Neuronal stem cell (in vitro differentiated cells): ENCODE results near the gene TEAD4.

ENCODE experiments used
- DNase-seq: peaks from one replicate; pipeline ENCODE4 v3.0.0-alpha.2; 2013; ENCODE audit warnings: low spot score
- H2AFZ ChIP-seq: one replicate; pipeline ENCODE4 v1.6.1; 2013; ENCODE audit warnings: mild to moderate bottlenecking, low read length, inconsistent platforms
- H2AK5ac ChIP-seq: 2 replicates; pipeline ENCODE4 v1.6.1; 2013; ENCODE audit warnings: low read depth, mild to moderate bottlenecking, inconsistent platforms, low read length, moderate library complexity, mixed read lengths
- H2BK120ac ChIP-seq: 2 replicates; pipeline ENCODE4 v1.6.1; 2013; ENCODE audit warnings: low read depth, mild to moderate bottlenecking, inconsistent platforms, low read length, moderate library complexity, mixed read lengths
- H2BK12ac ChIP-seq: one replicate; pipeline ENCODE4 v1.6.1; 2013; ENCODE audit warnings: low read length, inconsistent platforms
- H2BK15ac ChIP-seq: 2 replicates; pipeline ENCODE4 v1.6.1; 2013; ENCODE audit warnings: mild to moderate bottlenecking, low read length, inconsistent platforms, mixed read lengths
- H2BK5ac ChIP-seq: one replicate; pipeline ENCODE4 v1.6.1; 2013; ENCODE audit warnings: inconsistent platforms, mild to moderate bottlenecking, low read length, moderate library complexity
- H3K14ac ChIP-seq: one replicate; pipeline ENCODE4 v1.6.1; 2013; ENCODE audit warnings: low read length, inconsistent platforms
- H3K18ac ChIP-seq: 2 replicates; pipeline ENCODE4 v1.6.1; 2013; ENCODE audit warnings: low read length, inconsistent platforms
- H3K23ac ChIP-seq: 2 replicates; pipeline ENCODE4 v1.6.1; 2013; ENCODE audit warnings: low read depth, mild to moderate bottlenecking, mixed read lengths, low read length, inconsistent platforms; ENCODE audit not compliant: poor library complexity
- H3K27ac ChIP-seq: replicated peaks from 3 replicates; pipeline ENCODE4 v1.5.1; 2013; ENCODE audit warnings: low read length, inconsistent platforms
- H3K27me3 ChIP-seq, 3 experiments: 2 replicates each; pipeline ENCODE4 v1.6.1; 2013; ENCODE audit warnings: low read length in 3 of 3, mild to moderate bottlenecking in 2 of 3, inconsistent platforms in 1 of 3, low read depth in 1 of 3, mixed read lengths in 1 of 3, moderate library complexity in 1 of 3; ENCODE audit not compliant: control insufficient read depth in 3 of 3, insufficient read depth in 3 of 3
- H3K36me3 ChIP-seq, 2 donors: replicated peaks in 1 of 2; 2 replicates each; pipeline ENCODE4 v1.6.1; 2013; ENCODE audit warnings: low read length in 2 of 2; ENCODE audit not compliant: control insufficient read depth in 2 of 2, insufficient read depth in 2 of 2
- H3K4ac ChIP-seq: 2 replicates; pipeline ENCODE4 v1.6.1; 2013; ENCODE audit warnings: inconsistent platforms, mild to moderate bottlenecking, low read length, moderate library complexity
- H3K4me1 ChIP-seq, 2 donors: 1 replicate in 1 of 2; 2 replicates in 1 of 2; pipeline ENCODE4 v1.6.1; 2013; ENCODE audit warnings: low read length in 2 of 2, low read depth in 1 of 2; ENCODE audit not compliant: control insufficient read depth in 2 of 2, insufficient read depth in 1 of 2
- H3K4me2 ChIP-seq: one replicate; pipeline ENCODE4 v1.6.1; 2013; ENCODE audit warnings: mild to moderate bottlenecking, low read length, inconsistent platforms; ENCODE audit not compliant: insufficient read depth, poor library complexity, severe bottlenecking
- H3K4me3 ChIP-seq, 2 donors: 2 replicates each; pipeline ENCODE4 v1.5.1; 2013; ENCODE audit warnings: low read length in 2 of 2, mild to moderate bottlenecking in 2 of 2, inconsistent platforms in 1 of 2, moderate library complexity in 1 of 2
- H3K79me1 ChIP-seq: one replicate; pipeline ENCODE4 v1.6.1; 2013; ENCODE audit warnings: low read depth, mild to moderate bottlenecking, inconsistent platforms, low read length, moderate library complexity
- H3K9ac ChIP-seq: one replicate; pipeline ENCODE4 v1.6.1; 2013; ENCODE audit warnings: mild to moderate bottlenecking, low read depth, low read length, inconsistent platforms; ENCODE audit not compliant: poor library complexity
- H3K9me3 ChIP-seq, 2 donors: replicated peaks in 1 of 2; 2 replicates each; pipeline versions ENCODE3 to v1.6.1; 2013; ENCODE audit warnings: low read length in 2 of 2, mild to moderate bottlenecking in 2 of 2, inconsistent platforms in 1 of 2, low read depth in 1 of 2, mixed read lengths in 1 of 2, moderate library complexity in 1 of 2; ENCODE audit not compliant: control insufficient read depth in 2 of 2, insufficient read depth in 1 of 2
- H4K8ac ChIP-seq: one replicate; pipeline ENCODE4 v1.6.1; 2013; ENCODE audit warnings: low read depth, mild to moderate bottlenecking, inconsistent platforms, low read length, moderate library complexity
- H4K91ac ChIP-seq: one replicate; pipeline ENCODE4 v1.6.1; 2013; ENCODE audit warnings: low read length, low read depth, mild to moderate bottlenecking, inconsistent platforms; ENCODE audit not compliant: poor library complexity
- WGBS, 2 donors: extraction: QIAGEN DNeasy Blood & Tissue Kit; methylation state at CpG; one replicate each; pipeline ENCODE4 v1.1.7; 2013; ENCODE audit warnings: missing lambda C conversion rate in 2 of 2, mixed read lengths in 1 of 2; ENCODE audit not compliant: insufficient read length in 2 of 2, insufficient replicate concordance in 1 of 2; ENCODE audit errors: extremely low coverage in 2 of 2; 5-methylcytosine and 5-hydroxymethylcytosine counted together

The TEAD4 gene

DNA sequence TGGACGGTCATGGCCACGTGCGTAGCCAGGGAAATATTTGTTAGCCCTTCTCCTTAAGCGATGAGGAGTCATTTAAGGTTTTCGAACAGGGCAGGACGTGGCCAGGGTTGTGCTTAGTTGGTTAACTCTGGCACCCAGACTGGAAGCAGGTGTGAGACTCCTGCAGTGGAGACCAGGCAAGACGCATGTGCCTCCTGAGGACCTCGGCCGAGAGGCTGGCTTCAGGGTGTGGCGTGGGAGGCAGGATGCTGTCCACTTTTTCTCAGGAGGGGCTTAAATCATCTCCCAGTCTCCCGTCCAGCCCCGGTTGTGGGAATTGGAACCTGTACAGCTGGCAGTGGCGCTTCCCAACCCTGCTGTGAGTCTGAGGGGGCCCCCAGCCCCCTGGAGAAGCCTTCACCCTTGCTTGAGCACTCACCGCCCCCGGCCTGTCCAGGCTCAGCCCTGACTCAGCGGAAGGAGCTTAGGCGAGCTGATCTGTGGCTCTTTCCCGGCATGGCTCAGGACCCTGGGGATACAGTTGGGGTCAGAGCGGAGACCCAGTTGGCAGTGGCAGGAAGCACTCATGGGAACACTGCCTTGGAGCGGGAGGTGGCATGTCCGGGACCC lies 71.7 kb downstream of the TEAD4 start:
- H2BK120ac ChIP-seq = no peak overlapping the region
- no peak overlapping the region for H4K8ac ChIP-seq
- H2AFZ ChIP-seq = no peak overlapping the region
- no peaks in the 10 kb centered on the region for H3K27me3 ChIP-seq
- H2BK15ac ChIP-seq = no peak overlapping the region
- no peak overlapping the region for H4K91ac ChIP-seq
- H2BK12ac ChIP-seq = no peak overlapping the region
- no peak overlapping the region for H3K4ac ChIP-seq
- WGBS, 2 donors = no CpG with 5 or more reads among the region's 21 CpGs
- H3K4me2 ChIP-seq = no peak overlapping the region
- H2BK5ac ChIP-seq = peak overlapping the region; percentile 10
- no peak overlapping the region for H3K23ac ChIP-seq
- no peak overlapping the region for H3K9ac ChIP-seq
- H3K14ac ChIP-seq = no peak overlapping the region
- H3K18ac ChIP-seq = no peak overlapping the region
- H3K4me3 ChIP-seq = no peak overlapping the region
- peaks cover 2 to 51% of the 10 kb centered on the region in 2 donors for H3K36me3 ChIP-seq
- peaks cover 8 to 19% of the 10 kb centered on the region in 2 donors for H3K4me1 ChIP-seq
- no peak overlapping the region for H3K27ac ChIP-seq
- no peaks in the 10 kb centered on the region for H3K79me1 ChIP-seq
- no peak overlapping the region for H2AK5ac ChIP-seq
- DNase-seq = no peak
- no peaks in the 10 kb centered on the region for H3K9me3 ChIP-seq

DNA sequence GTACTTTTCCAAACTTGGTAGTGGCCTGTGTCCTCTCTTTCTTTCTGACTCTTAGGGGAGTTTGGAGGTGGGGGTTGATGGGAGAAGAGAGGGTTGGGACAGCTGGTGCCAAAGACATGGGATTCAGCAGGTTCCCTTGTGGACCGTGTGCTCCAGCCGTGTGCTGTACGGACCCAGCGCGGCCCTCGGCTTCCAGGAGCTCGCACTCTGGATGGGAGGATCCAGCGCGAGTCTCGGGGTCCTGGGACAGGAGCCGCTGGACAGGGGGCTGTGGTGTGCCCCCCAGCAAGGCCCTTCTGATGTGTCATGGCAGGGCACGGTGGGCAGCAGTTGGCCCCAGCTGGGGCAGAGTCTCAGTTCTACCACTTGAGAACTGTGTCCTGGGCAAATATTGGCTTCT lies 73.0 kb downstream of the TEAD4 start:
- Histone ChIP-seq H3K4ac (no peak overlapping the region), H3K27ac (no peak overlapping the region), H2AFZ (no peak overlapping the region), H2BK15ac (no peak overlapping the region), H3K4me2 (no peak overlapping the region), H3K36me3 (peaks cover 4 to 40% of the 10 kb centered on the region in 2 donors), H2BK120ac (no peak overlapping the region), H3K4me1 (peaks cover 15 to 25% of the 10 kb centered on the region in 2 donors), H3K9ac (no peak overlapping the region), H3K4me3 (no peak overlapping the region), H2BK12ac (no peak overlapping the region), H3K27me3 (no peaks in the 10 kb centered on the region), H3K23ac (no peak overlapping the region), H4K91ac (no peak overlapping the region), H3K79me1 (no peaks in the 10 kb centered on the region), H3K18ac (peak overlapping the region; percentile 46), H4K8ac (no peak overlapping the region), H3K14ac (no peak overlapping the region), H2AK5ac (no peak overlapping the region), H3K9me3 (no peaks in the 10 kb centered on the region), H2BK5ac (no peak overlapping the region)
- no peak for DNase-seq
- WGBS, 2 donors = no CpG with 5 or more reads among the region's 12 CpGs

DNA sequence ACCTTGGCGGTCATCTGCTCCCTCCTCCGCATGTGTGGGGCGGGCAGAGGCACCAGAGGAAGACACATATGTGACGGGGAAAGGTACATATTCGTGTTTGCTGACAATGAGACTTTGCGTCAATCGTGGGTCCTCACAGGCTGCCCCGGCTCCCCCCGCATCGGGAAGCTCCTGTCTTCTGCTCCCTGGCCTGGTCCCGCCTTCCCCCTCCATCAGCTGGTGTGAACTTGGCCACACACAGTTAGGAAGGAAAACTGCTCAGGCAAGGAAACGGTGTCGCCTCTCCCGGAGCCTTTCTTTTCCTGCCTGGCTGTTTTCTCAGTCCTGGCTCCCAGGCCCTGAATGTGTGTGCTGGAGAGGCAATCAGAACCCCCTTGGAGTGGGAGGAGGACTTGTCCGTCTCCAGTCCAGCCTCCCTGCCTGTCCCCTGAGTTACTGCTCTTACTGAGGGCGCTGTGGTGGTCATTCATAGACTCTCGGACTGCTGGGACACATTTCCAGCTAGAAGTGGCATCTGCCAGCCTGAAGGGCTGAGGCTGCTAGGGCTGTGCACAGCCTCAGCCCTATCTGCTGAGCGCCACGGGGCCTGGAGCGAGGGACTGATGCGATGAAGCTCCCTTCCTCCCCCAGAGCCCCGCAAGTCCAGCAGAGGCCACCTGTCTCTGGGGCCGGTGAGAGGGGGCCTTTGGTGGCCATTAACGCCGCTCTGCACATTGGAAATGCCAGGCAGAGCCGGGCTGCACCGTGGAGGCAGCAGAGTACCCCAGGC lies 73.8 kb downstream of the TEAD4 start:
- no peaks in the 10 kb centered on the region for H3K79me1 ChIP-seq
- H3K27me3 ChIP-seq = no peaks in the 10 kb centered on the region
- no CpG with 5 or more reads among the region's 27 CpGs for WGBS, 2 donors
- no peak for DNase-seq
- no peak overlapping the region for H2BK15ac ChIP-seq
- H4K91ac ChIP-seq = no peak overlapping the region
- no peak overlapping the region for H2BK120ac ChIP-seq
- H3K4me2 ChIP-seq = no peak overlapping the region
- H3K9ac ChIP-seq = peak overlapping the region; percentile 30
- H2BK12ac ChIP-seq = no peak overlapping the region
- peaks cover 15 to 25% of the 10 kb centered on the region in 2 donors for H3K4me1 ChIP-seq
- H3K9me3 ChIP-seq = no peaks in the 10 kb centered on the region
- peak overlapping the region; percentile 27 for H3K18ac ChIP-seq
- no peak overlapping the region for H3K4me3 ChIP-seq
- H2AFZ ChIP-seq = peak overlapping the region; percentile 27
- H3K23ac ChIP-seq = no peak overlapping the region
- peaks cover 8 to 38% of the 10 kb centered on the region in 2 donors for H3K36me3 ChIP-seq
- H2BK5ac ChIP-seq = no peak overlapping the region
- peak overlapping the region; percentile 9 for H3K14ac ChIP-seq
- H3K4ac ChIP-seq = no peak overlapping the region
- no peak overlapping the region for H4K8ac ChIP-seq
- peak overlapping the region; percentile 21 for H2AK5ac ChIP-seq
- H3K27ac ChIP-seq = no peak overlapping the region

DNA sequence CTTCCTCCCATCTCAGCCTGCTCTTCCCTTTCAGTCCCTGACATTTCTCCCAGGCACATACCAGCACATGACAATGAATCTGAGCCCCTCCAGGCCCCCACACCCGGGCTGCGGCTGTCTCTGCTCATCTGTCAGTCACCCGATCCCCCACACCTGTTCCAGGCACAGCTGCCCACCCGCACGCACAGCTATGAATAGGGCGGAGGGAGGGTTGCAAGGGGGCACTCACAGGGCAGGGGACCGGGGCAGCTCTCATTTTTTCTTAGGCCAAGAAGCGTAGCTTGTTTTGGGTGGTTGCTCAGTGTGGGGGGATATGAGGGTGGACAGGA lies 74.3 kb downstream of the TEAD4 start:
- H4K91ac ChIP-seq = no peak overlapping the region
- no peak overlapping the region for H3K4me3 ChIP-seq
- no peak overlapping the region for H3K4ac ChIP-seq
- H3K36me3 ChIP-seq = peaks cover 12 to 38% of the 10 kb centered on the region in 2 donors
- H2AK5ac ChIP-seq = peak overlapping the region; percentile 21
- H3K27ac ChIP-seq = no peak overlapping the region
- peak overlapping the region; percentile 27 for H3K18ac ChIP-seq
- H2BK5ac ChIP-seq = no peak overlapping the region
- peak overlapping the region; percentile 9 for H3K9ac ChIP-seq
- no peak overlapping the region for H2BK15ac ChIP-seq
- H3K4me1 ChIP-seq = peaks cover 15 to 25% of the 10 kb centered on the region in 2 donors
- H3K9me3 ChIP-seq = no peaks in the 10 kb centered on the region
- H3K14ac ChIP-seq = no peak overlapping the region
- H4K8ac ChIP-seq = no peak overlapping the region
- no peaks in the 10 kb centered on the region for H3K79me1 ChIP-seq
- H3K23ac ChIP-seq = no peak overlapping the region
- no peak overlapping the region for H3K4me2 ChIP-seq
- H2BK12ac ChIP-seq = no peak overlapping the region
- DNase-seq = no peak
- no peak overlapping the region for H2BK120ac ChIP-seq
- H2AFZ ChIP-seq = no peak overlapping the region
- WGBS, 2 donors = no CpG with 5 or more reads among the region's 8 CpGs
- no peaks in the 10 kb centered on the region for H3K27me3 ChIP-seq
